Fibroblast of skin of left quadriceps (primary cell): ENCODE data around the gene ZFP3.
"Not testable (repeated sequence)": the region's sequence is repeated elsewhere in the genome, so short reads cannot be mapped to it uniquely, and the experiment has no call there.

Experiments used
- DNase-seq, 2 experiments: peaks; one replicate each; pipeline ENCODE4 v3.0.0-alpha.2; 2013; ENCODE audit warnings: low read depth in 2 of 2

ZFP3 gene

GRCh38 chr17:5078106-5079028 is at the start of gene ZFP3:
Gene ZFP3, plus strand, starts transcription at chr17:5078467. Its CDS starts 13,038 bp downstream, at chr17:5091505.
- DNase-seq, result peak; percentile 53 to 56

GRCh38 chr17:5030168-5030567 is 48.1 kb upstream of the ZFP3 start:
- DNase-seq, result not testable (repeated sequence)

GRCh38 chr17:5031365-5032082 is 46.7 kb upstream of the ZFP3 start:
- peak; percentile 57 to 59 for DNase-seq

GRCh38 chr17:5032865-5033264 is 45.4 kb upstream of the ZFP3 start:
- DNase-seq, result no peak

GRCh38 chr17:5033352-5034015 is 44.8 kb upstream of the ZFP3 start:
- DNase-seq, result no peak

- no peak for DNase-seq
These were observed 44.2 kb upstream of the ZFP3 start for GRCh38 chr17:5034063-5034462.

GRCh38 chr17:5034651-5035050 is 43.6 kb upstream of the ZFP3 start:
- DNase-seq, result no peak

GRCh38 chr17:5035315-5035714 is 43.0 kb upstream of the ZFP3 start, which contains the start of gene SLC52A1:
Gene SLC52A1, minus strand, starts transcription at chr17:5035426. Its CDS starts 820 bp downstream, at chr17:5034606.
- no peak for DNase-seq

GRCh38 chr17:5042157-5043022 is 35.9 kb upstream of the ZFP3 start:
- DNase-seq, result no peak

GRCh38 chr17:5043524-5043923 is 34.7 kb upstream of the ZFP3 start:
- DNase-seq, result no peak

GRCh38 chr17:5044630-5045029 is 33.6 kb upstream of the ZFP3 start:
- DNase-seq, result no peak

GRCh38 chr17:5045496-5045895 is 32.8 kb upstream of the ZFP3 start:
- no peak for DNase-seq

GRCh38 chr17:5047446-5047845 is 30.8 kb upstream of the ZFP3 start:
- no peak for DNase-seq

GRCh38 chr17:5049314-5049841 is 28.9 kb upstream of the ZFP3 start:
- DNase-seq, result no peak

- no peak for DNase-seq
These were observed 28.0 kb upstream of the ZFP3 start for GRCh38 chr17:5050278-5050677.

- no peak for DNase-seq
These were observed 22.7 kb upstream of the ZFP3 start for GRCh38 chr17:5055543-5055942.

- DNase-seq, result no peak
These were observed 13.0 kb upstream of the ZFP3 start for GRCh38 chr17:5065227-5065744.

GRCh38 chr17:5068236-5068635 is 10.0 kb upstream of the ZFP3 start:
- no peak for DNase-seq

- no peak for DNase-seq
These were observed 8.5 kb upstream of the ZFP3 start for GRCh38 chr17:5069724-5070123.

- DNase-seq, result not testable (repeated sequence)
These were observed 2.8 kb upstream of the ZFP3 start for GRCh38 chr17:5075472-5075871.

GRCh38 chr17:5077275-5077674 is 992 bp upstream of the ZFP3 start:
- not testable (repeated sequence) for DNase-seq
